Measurements from ENCODE around the gene POP7.

- TF ChIP-seq, protein P1, sequence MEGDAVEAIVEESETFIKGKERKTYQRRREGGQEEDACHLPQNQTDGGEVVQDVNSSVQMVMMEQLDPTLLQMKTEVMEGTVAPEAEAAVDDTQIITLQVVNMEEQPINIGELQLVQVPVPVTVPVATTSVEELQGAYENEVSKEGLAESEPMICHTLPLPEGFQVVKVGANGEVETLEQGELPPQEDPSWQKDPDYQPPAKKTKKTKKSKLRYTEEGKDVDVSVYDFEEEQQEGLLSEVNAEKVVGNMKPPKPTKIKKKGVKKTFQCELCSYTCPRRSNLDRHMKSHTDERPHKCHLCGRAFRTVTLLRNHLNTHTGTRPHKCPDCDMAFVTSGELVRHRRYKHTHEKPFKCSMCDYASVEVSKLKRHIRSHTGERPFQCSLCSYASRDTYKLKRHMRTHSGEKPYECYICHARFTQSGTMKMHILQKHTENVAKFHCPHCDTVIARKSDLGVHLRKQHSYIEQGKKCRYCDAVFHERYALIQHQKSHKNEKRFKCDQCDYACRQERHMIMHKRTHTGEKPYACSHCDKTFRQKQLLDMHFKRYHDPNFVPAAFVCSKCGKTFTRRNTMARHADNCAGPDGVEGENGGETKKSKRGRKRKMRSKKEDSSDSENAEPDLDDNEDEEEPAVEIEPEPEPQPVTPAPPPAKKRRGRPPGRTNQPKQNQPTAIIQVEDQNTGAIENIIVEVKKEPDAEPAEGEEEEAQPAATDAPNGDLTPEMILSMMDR (conservative IDR thresholded peaks at IDR 0.05): no peak
- no peak for TF ChIP-seq EZH2 (IDR thresholded peaks at IDR 0.05; ENCODE audit: low read depth)
These were observed 8.8 kb downstream of the POP7 start for GRCh38 chr7:100714725-100715124.
